ENCODE data around the gene C1orf141. TPM values are rescaled to one million over a fixed set of nuclear protein-coding genes. Genes with fewer than 3 reads are reported as not detected.

Gene C1orf141
- polyA plus RNA-seq, 1 experiment: not detected

DNA sequence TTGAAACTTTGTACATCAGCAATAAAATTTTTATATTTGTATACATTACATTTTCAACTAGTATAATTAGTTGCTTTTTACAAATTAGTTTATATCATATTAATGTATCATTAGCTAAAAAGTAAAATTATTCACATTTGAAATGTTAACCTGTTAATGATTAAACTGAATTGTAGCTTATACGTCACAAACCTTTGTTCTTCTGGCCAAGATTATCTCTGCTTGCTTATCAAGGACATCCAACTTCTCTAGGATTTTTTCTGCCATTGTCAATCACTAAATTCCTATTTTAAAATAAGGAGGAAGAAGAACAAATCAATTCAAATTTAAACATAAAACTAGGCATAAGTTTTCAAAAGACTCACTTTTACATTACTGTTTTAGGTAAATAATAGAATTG lies 7.8 kb downstream of the C1orf141 start:
- no peak for DNase-seq (ENCODE audit: low read depth, low spot score)
- ChIA-PET POLR2A (no interaction called here), CTCF (interaction anchor here (2.9 to 3.5 kb wide), 2 partner anchors 22 to 131 kb away, joined by 9 to 13 read pairs; no protein-coding TSS in a partner anchor)
- TF ChIP-seq, protein P1, sequence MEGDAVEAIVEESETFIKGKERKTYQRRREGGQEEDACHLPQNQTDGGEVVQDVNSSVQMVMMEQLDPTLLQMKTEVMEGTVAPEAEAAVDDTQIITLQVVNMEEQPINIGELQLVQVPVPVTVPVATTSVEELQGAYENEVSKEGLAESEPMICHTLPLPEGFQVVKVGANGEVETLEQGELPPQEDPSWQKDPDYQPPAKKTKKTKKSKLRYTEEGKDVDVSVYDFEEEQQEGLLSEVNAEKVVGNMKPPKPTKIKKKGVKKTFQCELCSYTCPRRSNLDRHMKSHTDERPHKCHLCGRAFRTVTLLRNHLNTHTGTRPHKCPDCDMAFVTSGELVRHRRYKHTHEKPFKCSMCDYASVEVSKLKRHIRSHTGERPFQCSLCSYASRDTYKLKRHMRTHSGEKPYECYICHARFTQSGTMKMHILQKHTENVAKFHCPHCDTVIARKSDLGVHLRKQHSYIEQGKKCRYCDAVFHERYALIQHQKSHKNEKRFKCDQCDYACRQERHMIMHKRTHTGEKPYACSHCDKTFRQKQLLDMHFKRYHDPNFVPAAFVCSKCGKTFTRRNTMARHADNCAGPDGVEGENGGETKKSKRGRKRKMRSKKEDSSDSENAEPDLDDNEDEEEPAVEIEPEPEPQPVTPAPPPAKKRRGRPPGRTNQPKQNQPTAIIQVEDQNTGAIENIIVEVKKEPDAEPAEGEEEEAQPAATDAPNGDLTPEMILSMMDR (IDR thresholded peaks at IDR 0.05; ENCODE audit: low read depth, low read length): no peak
- H3K9me3 ChIP-seq (ENCODE audit: control insufficient read depth, insufficient read depth, low read length): no peaks in the 10 kb centered on the region
- H3K27me3 ChIP-seq (ENCODE audit: control insufficient read depth, insufficient read depth, low read length): no peaks in the 10 kb centered on the region
- H3K4me3 ChIP-seq (ENCODE audit: low read depth, low read length): no peak overlapping the region
- H3K27ac ChIP-seq (ENCODE audit: low read depth, low read length): no peak overlapping the region

GRCh38 chr1:67126111-67126746 lies 8.5 kb downstream of the C1orf141 start:
- no peaks in the 10 kb centered on the region for H3K9me3 ChIP-seq (ENCODE audit: control insufficient read depth, insufficient read depth, low read length)
- CTCF ChIA-PET: interaction anchor here (1.3 to 3.5 kb wide), 4 partner anchors 9 to 130 kb away, joined by 3 to 13 read pairs (median 8); partner anchors contain the start of gene C1orf141
- DNase-seq (ENCODE audit: low read depth, low spot score): no peak

GRCh38 chr1:67124455-67124854 lies 10.3 kb downstream of the C1orf141 start:
- Histone ChIP-seq H3K27me3 (ENCODE audit: control insufficient read depth, insufficient read depth, low read length) (no peaks in the 10 kb centered on the region), H3K4me3 (ENCODE audit: low read depth, low read length) (no peak overlapping the region), H3K27ac (ENCODE audit: low read depth, low read length) (no peak overlapping the region), H3K9me3 (ENCODE audit: control insufficient read depth, insufficient read depth, low read length) (no peaks in the 10 kb centered on the region)
- DNase-seq (ENCODE audit: low read depth, low spot score): no peak
- TF ChIP-seq, protein P1 (IDR thresholded peaks at IDR 0.05; ENCODE audit: low read depth, low read length): no peak
- ChIA-PET CTCF (interaction anchor here (0.8 to 2.9 kb wide), 4 partner anchors 12 to 24 kb away, joined by 3 to 9 read pairs (median 4); no protein-coding TSS in a partner anchor), POLR2A (no interaction called here)

More at GRCh38 chr1:67126111-67126746, 8.5 kb downstream of the C1orf141 start:
- no peak overlapping the region for H3K4me3 ChIP-seq (ENCODE audit: low read depth, low read length)
- no peak overlapping the region for H3K27ac ChIP-seq (ENCODE audit: low read depth, low read length)
- POLR2A ChIA-PET: no interaction called here
- no peaks in the 10 kb centered on the region for H3K27me3 ChIP-seq (ENCODE audit: control insufficient read depth, insufficient read depth, low read length)
- TF ChIP-seq, protein P1 (IDR thresholded peaks at IDR 0.05; ENCODE audit: low read depth, low read length): peak; percentile 35

DNA sequence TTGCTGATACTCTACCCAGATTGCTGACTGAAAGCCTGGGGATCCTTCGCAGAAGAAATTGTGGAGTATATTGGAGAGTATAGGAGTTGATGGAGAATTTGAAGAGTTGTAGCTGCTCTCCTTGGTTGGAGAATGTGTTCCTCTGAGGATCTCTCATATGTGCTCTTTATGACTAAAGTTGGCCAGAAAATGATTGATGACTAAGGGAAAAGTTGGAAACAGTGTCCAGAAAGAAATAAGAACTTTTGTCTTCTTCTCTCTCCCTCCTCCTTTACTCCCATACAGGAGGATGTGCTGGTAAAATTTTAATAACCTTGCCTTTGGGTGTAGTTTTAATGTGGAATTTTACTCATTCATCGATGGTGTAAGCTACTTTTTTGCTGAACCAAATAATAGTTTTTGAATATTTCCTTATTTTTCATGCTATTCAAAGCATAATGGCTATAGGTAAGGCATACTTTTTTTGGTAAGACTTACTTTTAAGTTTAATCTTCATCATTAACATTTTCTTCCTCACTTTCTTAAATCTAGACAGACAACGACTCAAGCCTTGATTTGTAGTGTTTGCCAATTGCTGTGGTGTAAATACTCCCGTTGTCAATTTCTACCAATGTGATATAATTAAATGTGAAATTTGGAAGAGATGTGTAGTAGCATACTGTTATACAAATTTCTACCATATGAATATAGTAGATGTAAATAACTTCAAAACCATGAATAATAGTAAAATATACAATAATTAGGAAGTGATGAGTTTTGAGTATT lies 13.7 kb downstream of the C1orf141 start:
- Histone ChIP-seq H3K4me3 (ENCODE audit: low read depth, low read length) (no peak overlapping the region), H3K9me3 (ENCODE audit: control insufficient read depth, insufficient read depth, low read length) (no peaks in the 10 kb centered on the region), H3K27me3 (ENCODE audit: control insufficient read depth, insufficient read depth, low read length) (no peaks in the 10 kb centered on the region), H3K27ac (ENCODE audit: low read depth, low read length) (no peak overlapping the region)
- ChIA-PET CTCF (no interaction called here), POLR2A (no interaction called here)
- TF ChIP-seq, protein P1 (IDR thresholded peaks at IDR 0.05; ENCODE audit: low read depth, low read length): no peak
- no peak for DNase-seq (ENCODE audit: low read depth, low spot score)

DNA sequence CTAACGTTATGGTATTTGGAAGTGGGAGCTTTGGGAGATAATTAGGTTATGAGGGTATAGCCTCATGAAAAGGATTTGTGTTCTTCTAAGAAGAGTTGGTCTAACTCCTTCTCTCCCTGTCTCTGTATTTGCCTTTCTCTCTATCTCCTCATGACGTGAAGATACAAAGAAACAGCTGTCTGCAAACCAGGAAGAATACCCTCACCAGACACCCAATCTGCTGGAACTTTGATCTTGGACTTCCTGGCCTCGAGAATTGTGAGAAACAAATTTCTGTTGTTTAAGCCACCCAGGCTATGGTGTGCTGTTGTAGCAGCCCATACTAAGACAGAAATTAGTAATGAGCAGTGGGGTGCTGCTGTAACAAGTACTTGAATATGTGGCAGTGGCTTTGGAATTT lies 16.1 kb downstream of the C1orf141 start:
- ChIA-PET POLR2A (no interaction called here), CTCF (interaction anchor here (1.2 kb wide), 1 partner anchor 30 kb away, joined by 3 read pairs; no protein-coding TSS in a partner anchor)
- H3K27ac ChIP-seq (ENCODE audit: low read depth, low read length): no peak overlapping the region
- H3K4me3 ChIP-seq (ENCODE audit: low read depth, low read length): no peak overlapping the region
- peaks cover 4% of the 10 kb centered on the region; the same call in 1 of the 2 replicates for H3K9me3 ChIP-seq (ENCODE audit: control insufficient read depth, insufficient read depth, low read length)
- no peaks in the 10 kb centered on the region for H3K27me3 ChIP-seq (ENCODE audit: control insufficient read depth, insufficient read depth, low read length)
- TF ChIP-seq, protein P1 (IDR thresholded peaks at IDR 0.05; ENCODE audit: low read depth, low read length): no peak
- DNase-seq (ENCODE audit: low read depth, low spot score): no peak

Data from AG04450 (cell line).